ENCODE measurements around the gene IRF2.

IRF2 gene

GRCh38 chr4:184404047-184404446, 70.3 kb downstream of the IRF2 start:
- DNase-seq = no peak

GRCh38 chr4:184403384-184403781, 71.0 kb downstream of the IRF2 start:
- no peak for DNase-seq

GRCh38 chr4:184402740-184403383, 71.5 kb downstream of the IRF2 start:
- DNase-seq = no peak

- no peak for DNase-seq
Measured at GRCh38 chr4:184402239-184402638, 72.1 kb downstream of the IRF2 start.

GRCh38 chr4:184401397-184402171, 72.8 kb downstream of the IRF2 start:
- DNase-seq = peak; percentile 77

- no peak for DNase-seq
Measured at GRCh38 chr4:184400891-184401290, 73.5 kb downstream of the IRF2 start.

GRCh38 chr4:184400375-184400870, 73.9 kb downstream of the IRF2 start:
- peak; percentile 24 for DNase-seq

GRCh38 chr4:184399512-184399908, 74.8 kb downstream of the IRF2 start:
- DNase-seq = no peak

- no peak for DNase-seq
Measured at GRCh38 chr4:184398741-184399511, 75.4 kb downstream of the IRF2 start.

- no peak for DNase-seq
Measured at GRCh38 chr4:184397516-184398163, 76.7 kb downstream of the IRF2 start.

- no peak for DNase-seq
Measured at GRCh38 chr4:184396570-184397515, 77.5 kb downstream of the IRF2 start.

- DNase-seq = no peak
Measured at GRCh38 chr4:184395971-184396391, 78.4 kb downstream of the IRF2 start.

GRCh38 chr4:184395451-184395917, 78.9 kb downstream of the IRF2 start:
- no peak for DNase-seq

- DNase-seq = no peak
Measured at GRCh38 chr4:184392748-184393559, 81.4 kb downstream of the IRF2 start.

GRCh38 chr4:184392316-184392715, 82.0 kb downstream of the IRF2 start:
- peak; percentile 78 for DNase-seq

- peak; percentile 70 for DNase-seq
Measured at GRCh38 chr4:184389978-184390900, 84.1 kb downstream of the IRF2 start.

- DNase-seq = no peak
Measured at GRCh38 chr4:184388106-184388505, 86.2 kb downstream of the IRF2 start.

GRCh38 chr4:184387351-184387750, 87.0 kb downstream of the IRF2 start:
- DNase-seq = no peak

GRCh38 chr4:184386271-184386781, 88.0 kb downstream of the IRF2 start:
- DNase-seq = no peak
